ENCODE results near the gene BTK. TPM values are rescaled to one million over a fixed set of nuclear protein-coding genes. Genes with fewer than 3 reads are reported as not detected.

Gene BTK
- total RNA-seq, 4 donors from 2014 or later = 0.75 to 1.5 (median 1.00) TPM; not detected in 1

- no peak for TF ChIP-seq POLR2A (IDR thresholded peaks at IDR 0.05)
- TF ChIP-seq CTCF (IDR thresholded peaks at IDR 0.05 in 4 of 5, conservative IDR thresholded peaks at IDR 0.05 in 1 of 5) = no peak
- DNase-seq = no peak
- Histone ChIP-seq H3K4me1 (peaks cover 14 to 40% of the 10 kb centered on the region in 2 donors), H3K9me3 (no peaks in the 10 kb centered on the region), H3K36me3 (peaks cover 0 to 9% of the 10 kb centered on the region in 2 donors), H3K27ac (peak overlapping the region in 2 of 4 donors; percentile 13 to 31), H3K4me3 (no peak overlapping the region), H3K27me3 (no peaks in the 10 kb centered on the region)
- in situ Hi-C loops (cut with MboI; ENCODE audit: low sequenced_read_pairs in 4 of 4) = loop anchor here in 2 of 4 donors (10.0 to 25.0 kb wide), 3 partner anchors 375 to 525 kb away; partner anchors contain the start of gene ZMAT1 (in 1 of the 2)
- ATAC-seq = no peak
- intact Hi-C loops (cut with DNase I; ENCODE audit: low total_unique reads) = loop anchor here (10.0 kb wide), 1 partner anchor 523 kb away; the partner anchor contains the start of gene ZMAT1
Observed at GRCh38 chrX:101411984-101412383, 26.0 kb upstream of the BTK start.

DNA sequence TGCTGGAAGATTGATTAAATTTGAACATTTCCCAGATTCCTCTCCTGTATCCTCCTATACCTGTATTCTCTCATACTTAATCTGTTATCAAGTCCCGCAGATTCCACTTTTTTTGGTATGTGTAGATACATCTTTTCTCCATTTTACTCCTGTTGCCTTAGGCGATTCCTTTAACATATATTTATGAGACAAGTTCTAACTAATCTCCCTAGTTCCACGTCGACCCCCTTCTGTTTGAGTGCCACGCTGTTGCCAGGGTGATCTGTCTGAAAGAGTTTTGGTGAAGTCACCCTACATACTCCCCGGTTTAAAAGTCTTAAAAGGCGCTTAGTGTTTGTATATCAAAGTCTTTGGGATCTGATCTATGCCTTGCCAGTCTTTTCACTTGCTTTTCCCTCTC, 24.5 kb upstream of the BTK start:
- ATAC-seq = no peak
- peaks cover 0 to 9% of the 10 kb centered on the region in 2 donors for H3K36me3 ChIP-seq
- peak overlapping the region in 1 of 4 donors; percentile 78 for H3K4me3 ChIP-seq

GRCh38 chrX:101409043-101409442, 23.1 kb upstream of the BTK start:
- no peak for DNase-seq
- ATAC-seq = no peak
- Histone ChIP-seq H3K36me3 (peaks cover 0 to 9% of the 10 kb centered on the region in 2 donors), H3K27ac (peak overlapping the region; percentile 89 to 96 (median 94)), H3K4me3 (peak overlapping the region; percentile 69 to 78 (median 70)), H3K9me3 (no peaks in the 10 kb centered on the region), H3K27me3 (no peaks in the 10 kb centered on the region), H3K4me1 (peaks cover 20 to 24% of the 10 kb centered on the region in 2 donors)
- intact Hi-C loops (cut with DNase I; ENCODE audit: low total_unique reads) (loop anchor here (2.0 to 5.0 kb wide), 2 partner anchors 18 to 208 kb away; partner anchors contain the start of genes ARMCX6 and RPL36A), in situ Hi-C loops (cut with MboI; ENCODE audit: low sequenced_read_pairs in 4 of 4) (loop anchor here in 2 of 4 donors (25.0 kb wide), 2 partner anchors 378 to 528 kb away; partner anchors contain the start of gene ZMAT1 (in 1 of the 2))
- TF ChIP-seq CTCF (IDR thresholded peaks at IDR 0.05 in 4 of 5, conservative IDR thresholded peaks at IDR 0.05 in 1 of 5) = no peak
- no peak for TF ChIP-seq POLR2A (IDR thresholded peaks at IDR 0.05)

More for the DNA sequence above, 24.5 kb upstream of the BTK start:
- intact Hi-C loops (cut with DNase I; ENCODE audit: low total_unique reads) (loop anchor here (10.0 kb wide), 1 partner anchor 524 kb away; the partner anchor contains the start of gene ZMAT1), in situ Hi-C loops (cut with MboI; ENCODE audit: low sequenced_read_pairs in 4 of 4) (loop anchor here in 2 of 4 donors (10.0 to 25.0 kb wide), 3 partner anchors 377 to 527 kb away; partner anchors contain the start of gene ZMAT1 (in 1 of the 2))
- Histone ChIP-seq H3K27me3 (no peaks in the 10 kb centered on the region), H3K27ac (peak overlapping the region; percentile 26 to 96 (median 91)), H3K9me3 (no peaks in the 10 kb centered on the region), H3K4me1 (peaks cover 20 to 34% of the 10 kb centered on the region in 2 donors)
- TF ChIP-seq CTCF (IDR thresholded peaks at IDR 0.05 in 4 of 5, conservative IDR thresholded peaks at IDR 0.05 in 1 of 5) = no peak
- no peak for TF ChIP-seq POLR2A (IDR thresholded peaks at IDR 0.05)
- no peak for DNase-seq

DNA sequence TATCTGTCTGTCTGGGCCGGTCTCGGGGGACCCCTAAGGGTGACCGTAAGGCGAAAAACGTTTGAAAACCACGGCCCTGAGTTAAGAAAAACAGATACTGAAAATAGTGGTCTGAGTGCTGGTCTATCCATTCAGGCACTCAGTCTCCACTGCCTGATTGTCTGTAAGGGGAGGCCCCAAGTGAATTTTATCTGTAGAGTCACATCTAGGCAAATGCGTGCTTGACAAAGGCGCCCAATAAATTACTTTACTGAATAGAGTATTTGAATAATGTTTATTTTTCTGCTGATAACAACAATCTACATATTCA, 22.5 kb upstream of the BTK start:
- peak; percentile 16 for ATAC-seq
- Histone ChIP-seq H3K4me1 (peaks cover 20 to 24% of the 10 kb centered on the region in 2 donors), H3K9me3 (no peaks in the 10 kb centered on the region), H3K27me3 (no peaks in the 10 kb centered on the region), H3K27ac (peak overlapping the region; percentile 89 to 96 (median 94)), H3K4me3 (peak overlapping the region; percentile 69 to 78 (median 70)), H3K36me3 (peaks cover 0 to 6% of the 10 kb centered on the region in 2 donors)
- in situ Hi-C loops (cut with MboI; ENCODE audit: low sequenced_read_pairs in 4 of 4) = loop anchor here in 2 of 4 donors (25.0 kb wide), 2 partner anchors 379 to 529 kb away; partner anchors contain the start of gene ZMAT1 (in 1 of the 2)
- TF ChIP-seq CTCF (IDR thresholded peaks at IDR 0.05 in 4 of 5, conservative IDR thresholded peaks at IDR 0.05 in 1 of 5) (peak in 1 of 5 experiments; percentile 17), POLR2A (IDR thresholded peaks at IDR 0.05) (no peak)
- DNase-seq = no peak
- intact Hi-C loops (cut with DNase I; ENCODE audit: low total_unique reads) = loop anchor here (2.0 to 5.0 kb wide), 2 partner anchors 18 to 209 kb away; partner anchors contain the start of genes ARMCX6 and RPL36A

Measured in gastrocnemius medialis (tissue), 4 donors.